Testis (tissue), 2 donors: ENCODE data around the gene ZNF784.

Experiments used
- POLR2A ChIP-seq: fragments of 450-650 bp; IDR thresholded peaks from one replicate; pipeline ENCODE4 v1.6.1; 2017; ENCODE audit warnings: antibody characterized with exemption, mild to moderate bottlenecking, moderate library complexity
- TF ChIP-seq, protein P1 (sequence below), 3 experiments: fragments of 450-650 bp in 2 of 3; fragments of 200-600 bp in 1 of 3; sonication (generic) in 1 of 3; IDR thresholded peaks; one replicate each; pipeline ENCODE4 v1.5.1; 2016 to 2019; ENCODE audit warnings: antibody characterized with exemption in 3 of 3, mild to moderate bottlenecking in 2 of 3, moderate library complexity in 1 of 3

DNA sequence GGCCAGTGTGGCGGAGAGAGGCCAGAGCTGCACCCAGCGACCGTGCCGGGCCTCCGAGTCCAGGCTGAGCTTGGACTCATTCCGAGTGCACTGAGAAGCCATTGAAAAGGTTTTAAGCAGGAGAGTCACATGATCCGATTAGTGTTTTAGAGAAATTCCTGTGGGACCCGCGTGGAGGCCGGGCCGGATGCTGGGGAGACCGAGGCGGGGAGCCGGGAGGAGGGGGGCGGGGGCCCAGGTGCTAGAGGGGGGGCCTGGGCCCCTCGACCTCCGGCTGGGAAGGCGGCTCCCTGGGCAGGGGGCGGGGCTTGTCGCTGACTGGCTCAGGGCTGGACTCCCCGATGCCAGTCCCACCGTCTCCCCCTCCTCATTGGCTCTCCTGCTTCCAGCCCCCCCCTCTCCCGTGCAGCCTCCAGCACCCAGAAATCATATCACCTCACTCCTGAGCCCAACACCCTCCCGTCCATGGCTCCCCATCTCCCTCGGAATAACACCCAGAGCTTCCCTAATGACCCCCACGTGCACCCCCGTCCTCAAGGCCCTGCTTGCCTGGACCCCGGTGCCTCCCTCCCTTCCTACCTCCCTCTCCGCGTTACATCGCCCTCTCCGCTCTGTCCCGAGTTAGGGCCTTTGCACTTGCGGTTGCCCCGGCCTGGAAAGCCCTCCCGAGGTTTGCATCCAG is 38.6 kb downstream of the ZNF784 start:
- TF ChIP-seq, protein P1, sequence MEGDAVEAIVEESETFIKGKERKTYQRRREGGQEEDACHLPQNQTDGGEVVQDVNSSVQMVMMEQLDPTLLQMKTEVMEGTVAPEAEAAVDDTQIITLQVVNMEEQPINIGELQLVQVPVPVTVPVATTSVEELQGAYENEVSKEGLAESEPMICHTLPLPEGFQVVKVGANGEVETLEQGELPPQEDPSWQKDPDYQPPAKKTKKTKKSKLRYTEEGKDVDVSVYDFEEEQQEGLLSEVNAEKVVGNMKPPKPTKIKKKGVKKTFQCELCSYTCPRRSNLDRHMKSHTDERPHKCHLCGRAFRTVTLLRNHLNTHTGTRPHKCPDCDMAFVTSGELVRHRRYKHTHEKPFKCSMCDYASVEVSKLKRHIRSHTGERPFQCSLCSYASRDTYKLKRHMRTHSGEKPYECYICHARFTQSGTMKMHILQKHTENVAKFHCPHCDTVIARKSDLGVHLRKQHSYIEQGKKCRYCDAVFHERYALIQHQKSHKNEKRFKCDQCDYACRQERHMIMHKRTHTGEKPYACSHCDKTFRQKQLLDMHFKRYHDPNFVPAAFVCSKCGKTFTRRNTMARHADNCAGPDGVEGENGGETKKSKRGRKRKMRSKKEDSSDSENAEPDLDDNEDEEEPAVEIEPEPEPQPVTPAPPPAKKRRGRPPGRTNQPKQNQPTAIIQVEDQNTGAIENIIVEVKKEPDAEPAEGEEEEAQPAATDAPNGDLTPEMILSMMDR (IDR thresholded peaks at IDR 0.05): no peak
- TF ChIP-seq POLR2A: no peak
